Type B pancreatic cell (in vitro differentiated cells): ENCODE measurements around the gene PLAC1. TPM values are rescaled to one million over a fixed set of nuclear protein-coding genes. Genes with fewer than 3 reads are reported as not detected.

Experiments
- DNase-seq: peaks from one replicate; pipeline ENCODE4 v3.0.0; 2021; ENCODE audit warnings: mixed read lengths; ENCODE audit not compliant: unreplicated experiment; ENCODE audit errors: extremely low spot score
- H3K27ac Mint-ChIP-seq: 2 replicates; pipeline ENCODE4 v1.8.0; 2021; ENCODE audit warnings: mild to moderate bottlenecking, mixed read lengths
- H3K27me3 Mint-ChIP-seq: 2 replicates; pipeline ENCODE4 v1.8.0; 2021; ENCODE audit warnings: mixed read lengths
- H3K36me3 Mint-ChIP-seq: 2 replicates; pipeline ENCODE4 v1.8.0; 2021; ENCODE audit warnings: mixed read lengths
- H3K4me1 Mint-ChIP-seq: one replicate; pipeline ENCODE4 v1.8.0; 2021; ENCODE audit warnings: mixed read lengths; ENCODE audit not compliant: unreplicated experiment
- H3K4me3 Mint-ChIP-seq: 2 replicates; pipeline ENCODE4 v1.8.0; 2021; ENCODE audit warnings: mild to moderate bottlenecking, mixed read lengths
- H3K9me3 Mint-ChIP-seq: 2 replicates; pipeline ENCODE4 v1.8.0; 2021; ENCODE audit warnings: mixed read lengths
- CTCF ChIP-seq: fragments of 200-600 bp; sonication (generic); conservative IDR thresholded peaks from 2 replicates; pipeline ENCODE4 v1.5.0; 2021; ENCODE audit warnings: antibody characterized with exemption, mild to moderate bottlenecking
- total RNA-seq: library from RNA; stranded (reverse); gene quantifications from 2 replicates; pipeline ENCODE4 v1.2.1, GENCODE V29; 2021; ENCODE audit warnings: low replicate concordance

PLAC1 gene
- total RNA-seq, 1 donor from 2014 or later, result 0.43 TPM

- no peak for TF ChIP-seq CTCF
- H3K27ac Mint-ChIP-seq, result no peak overlapping the region
- no peak for DNase-seq
Observed at GRCh38 chrX:134623293-134624045, 34.8 kb downstream of the PLAC1 start.

GRCh38 chrX:134622813-134623185, 35.5 kb downstream of the PLAC1 start:
- no peaks in the 10 kb centered on the region for H3K27me3 Mint-ChIP-seq
- H3K9me3 Mint-ChIP-seq, result no peaks in the 10 kb centered on the region
- peaks cover 8% of the 10 kb centered on the region for H3K4me1 Mint-ChIP-seq
- no peaks in the 10 kb centered on the region for H3K36me3 Mint-ChIP-seq
- H3K4me3 Mint-ChIP-seq, result no peak overlapping the region
- no peak for TF ChIP-seq CTCF
- DNase-seq, result no peak
- H3K27ac Mint-ChIP-seq, result no peak overlapping the region

More at GRCh38 chrX:134623293-134624045, 34.8 kb downstream of the PLAC1 start:
- Mint-ChIP-seq H3K4me1 (peaks cover 8% of the 10 kb centered on the region), H3K9me3 (no peaks in the 10 kb centered on the region), H3K27me3 (no peaks in the 10 kb centered on the region), H3K36me3 (no peaks in the 10 kb centered on the region), H3K4me3 (no peak overlapping the region)

- Mint-ChIP-seq H3K36me3 (no peaks in the 10 kb centered on the region), H3K27me3 (no peaks in the 10 kb centered on the region), H3K27ac (no peak overlapping the region), H3K4me3 (no peak overlapping the region), H3K9me3 (no peaks in the 10 kb centered on the region), H3K4me1 (peaks cover 8% of the 10 kb centered on the region)
- no peak for TF ChIP-seq CTCF
- no peak for DNase-seq
Observed at GRCh38 chrX:134622056-134622812, 36.0 kb downstream of the PLAC1 start.

- H3K27me3 Mint-ChIP-seq, result no peaks in the 10 kb centered on the region
- no peak for TF ChIP-seq CTCF
- no peaks in the 10 kb centered on the region for H3K36me3 Mint-ChIP-seq
- H3K27ac Mint-ChIP-seq, result no peak overlapping the region
- H3K9me3 Mint-ChIP-seq, result no peaks in the 10 kb centered on the region
- DNase-seq, result no peak
- H3K4me3 Mint-ChIP-seq, result no peak overlapping the region
- H3K4me1 Mint-ChIP-seq, result peaks cover 8% of the 10 kb centered on the region
Observed at GRCh38 chrX:134619838-134620237, 38.4 kb downstream of the PLAC1 start.

- H3K9me3 Mint-ChIP-seq, result peaks cover 4% of the 10 kb centered on the region
- peaks cover 4% of the 10 kb centered on the region for H3K27me3 Mint-ChIP-seq
- no peak overlapping the region for H3K27ac Mint-ChIP-seq
- DNase-seq, result no peak
- no peak overlapping the region for H3K4me3 Mint-ChIP-seq
- H3K4me1 Mint-ChIP-seq, result no peaks in the 10 kb centered on the region
- H3K36me3 Mint-ChIP-seq, result no peaks in the 10 kb centered on the region
- no peak for TF ChIP-seq CTCF
Observed at GRCh38 chrX:134613396-134613795, 44.9 kb downstream of the PLAC1 start.
